MM.1S (cell line): ENCODE measurements around the gene KRT17.
"Not testable (repeated sequence)": the region's sequence is repeated elsewhere in the genome, so short reads cannot be mapped to it uniquely, and the experiment has no call there.

Experiments
- DNase-seq: peaks from one replicate; pipeline ENCODE4 v3.0.0-alpha.2; 2015
- H2AFZ ChIP-seq: fragments of 300-600 bp; sonication (generic); 2 replicates; pipeline ENCODE4 v1.6.0; 2016; ENCODE audit warnings: antibody characterized with exemption, low read length
- H3F3A ChIP-seq: fragments of 300-600 bp; sonication (generic); 2 replicates; pipeline ENCODE4 v1.6.1; 2016; ENCODE audit warnings: mild to moderate bottlenecking, antibody characterized with exemption, low read length, moderate library complexity, mixed read lengths; ENCODE audit not compliant: insufficient read depth
- H3K27ac ChIP-seq: fragments of 300-600 bp; sonication (generic); 2 replicates; pipeline ENCODE4 v1.5.1; 2016; ENCODE audit warnings: mild to moderate bottlenecking, low read length
- H3K27me3 ChIP-seq: fragments of 300-600 bp; sonication (generic); replicated peaks from 2 replicates; pipeline ENCODE4 v1.6.0; 2016; ENCODE audit warnings: low read length; ENCODE audit not compliant: insufficient read depth
- H3K36me3 ChIP-seq: fragments of 300-600 bp; sonication (generic); replicated peaks from 2 replicates; pipeline ENCODE4 v1.6.1; 2016; ENCODE audit warnings: mild to moderate bottlenecking, low read length, mixed read lengths; ENCODE audit not compliant: insufficient read depth
- H3K4me1 ChIP-seq: fragments of 300-600 bp; sonication (generic); 2 replicates; pipeline ENCODE4 v1.6.1; 2016; ENCODE audit warnings: low read length, mixed read lengths
- H3K4me2 ChIP-seq: fragments of 300-600 bp; sonication (generic); 2 replicates; pipeline ENCODE4 v1.6.0; 2016; ENCODE audit warnings: low read depth, low read length
- H3K4me3 ChIP-seq: fragments of 300-600 bp; sonication (generic); 2 replicates; pipeline ENCODE4 v1.5.1; 2016; ENCODE audit warnings: low read length, mixed read lengths
- H3K79me2 ChIP-seq: fragments of 300-600 bp; sonication (generic); 2 replicates; pipeline ENCODE4 v1.6.1; 2016; ENCODE audit warnings: mixed run types, low read length, mixed read lengths
- H3K9ac ChIP-seq: fragments of 300-600 bp; sonication (generic); 2 replicates; pipeline ENCODE4 v1.6.1; 2016; ENCODE audit warnings: low read length, mixed read lengths
- H3K9me2 ChIP-seq: fragments of 300-600 bp; sonication (generic); replicated peaks from 2 replicates; pipeline ENCODE4 v1.6.1; 2016; ENCODE audit warnings: mild to moderate bottlenecking, low read length, mixed read lengths; ENCODE audit not compliant: insufficient read depth
- H3K9me3 ChIP-seq: fragments of 300-600 bp; sonication (generic); replicated peaks from 2 replicates; pipeline ENCODE4 v1.6.1; 2016; ENCODE audit warnings: mild to moderate bottlenecking, low read length, mixed read lengths; ENCODE audit not compliant: insufficient read depth
- H4K20me1 ChIP-seq: fragments of 300-600 bp; sonication (generic); 2 replicates; pipeline ENCODE4 v1.6.1; 2016; ENCODE audit warnings: mild to moderate bottlenecking, low read length, moderate library complexity, mixed read lengths; ENCODE audit not compliant: insufficient read depth
- EZH2 ChIP-seq: fragments of 300-600 bp; sonication (generic); optimal IDR thresholded peaks from 2 replicates; pipeline ENCODE3; 2017; ENCODE audit warnings: low read depth, mild to moderate bottlenecking, antibody characterized with exemption, low read length, mixed read lengths
- EZH2phosphoT487 ChIP-seq: fragments of 300-600 bp; sonication (generic); IDR thresholded peaks from 2 replicates; pipeline ENCODE4 v1.6.1; 2018; ENCODE audit warnings: antibody characterized with exemption, low read length
- TF ChIP-seq, protein P1 (sequence below): fragments of 300-600 bp; sonication (generic); IDR thresholded peaks from 2 replicates; pipeline ENCODE4 v1.5.1; 2016; ENCODE audit warnings: antibody characterized with exemption, low read length, mixed read lengths

Gene KRT17

DNA sequence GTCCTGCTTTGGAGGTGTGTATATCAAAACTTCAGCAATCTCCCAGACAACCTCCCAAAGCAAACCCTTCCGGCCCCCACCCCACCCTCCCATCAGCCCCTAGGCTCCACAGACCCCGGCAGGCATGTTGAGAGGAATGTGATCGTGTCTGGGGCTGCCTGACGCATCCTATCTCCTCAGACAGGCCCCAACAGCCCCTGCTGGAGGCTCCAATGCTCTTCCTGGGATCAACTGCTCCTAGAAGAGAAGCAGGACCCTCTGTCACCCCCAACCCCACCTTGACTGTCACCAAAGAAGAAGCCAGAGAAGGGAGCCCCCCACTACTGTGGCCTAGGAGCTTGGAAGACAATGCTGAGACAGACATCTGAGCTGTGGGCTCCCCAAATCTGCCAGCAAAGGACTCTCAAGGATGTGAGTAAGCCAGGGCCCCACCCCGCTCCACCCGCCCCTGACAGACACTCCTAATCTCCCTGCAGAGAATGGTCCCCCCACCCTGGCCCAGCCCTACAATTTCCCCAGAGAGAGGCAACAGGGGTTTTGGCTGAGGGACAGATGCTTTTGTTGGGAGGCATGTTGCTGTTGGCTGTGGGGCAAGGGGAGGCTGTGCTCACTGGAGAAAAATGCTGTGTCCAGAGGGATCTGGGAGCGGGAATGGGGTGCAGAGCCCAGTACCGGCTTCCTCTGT lies 36.1 kb downstream of the KRT17 start:
- H2AFZ ChIP-seq: no peak overlapping the region
- H3K79me2 ChIP-seq: no peaks in the 10 kb centered on the region
- H3F3A ChIP-seq: no peaks in the 10 kb centered on the region
- no peak for DNase-seq
- H3K9me2 ChIP-seq: no peaks in the 10 kb centered on the region
- H3K9ac ChIP-seq: no peak overlapping the region
- no peaks in the 10 kb centered on the region for H3K9me3 ChIP-seq
- H3K27me3 ChIP-seq: peaks cover 5% of the 10 kb centered on the region
- TF ChIP-seq, protein P1, sequence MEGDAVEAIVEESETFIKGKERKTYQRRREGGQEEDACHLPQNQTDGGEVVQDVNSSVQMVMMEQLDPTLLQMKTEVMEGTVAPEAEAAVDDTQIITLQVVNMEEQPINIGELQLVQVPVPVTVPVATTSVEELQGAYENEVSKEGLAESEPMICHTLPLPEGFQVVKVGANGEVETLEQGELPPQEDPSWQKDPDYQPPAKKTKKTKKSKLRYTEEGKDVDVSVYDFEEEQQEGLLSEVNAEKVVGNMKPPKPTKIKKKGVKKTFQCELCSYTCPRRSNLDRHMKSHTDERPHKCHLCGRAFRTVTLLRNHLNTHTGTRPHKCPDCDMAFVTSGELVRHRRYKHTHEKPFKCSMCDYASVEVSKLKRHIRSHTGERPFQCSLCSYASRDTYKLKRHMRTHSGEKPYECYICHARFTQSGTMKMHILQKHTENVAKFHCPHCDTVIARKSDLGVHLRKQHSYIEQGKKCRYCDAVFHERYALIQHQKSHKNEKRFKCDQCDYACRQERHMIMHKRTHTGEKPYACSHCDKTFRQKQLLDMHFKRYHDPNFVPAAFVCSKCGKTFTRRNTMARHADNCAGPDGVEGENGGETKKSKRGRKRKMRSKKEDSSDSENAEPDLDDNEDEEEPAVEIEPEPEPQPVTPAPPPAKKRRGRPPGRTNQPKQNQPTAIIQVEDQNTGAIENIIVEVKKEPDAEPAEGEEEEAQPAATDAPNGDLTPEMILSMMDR: no peak
- no peak for TF ChIP-seq EZH2phosphoT487
- no peak for TF ChIP-seq EZH2
- no peak overlapping the region for H3K4me2 ChIP-seq
- no peaks in the 10 kb centered on the region for H3K36me3 ChIP-seq
- no peaks in the 10 kb centered on the region for H4K20me1 ChIP-seq
- H3K4me3 ChIP-seq: no peak overlapping the region
- no peaks in the 10 kb centered on the region for H3K4me1 ChIP-seq
- no peak overlapping the region for H3K27ac ChIP-seq

DNA sequence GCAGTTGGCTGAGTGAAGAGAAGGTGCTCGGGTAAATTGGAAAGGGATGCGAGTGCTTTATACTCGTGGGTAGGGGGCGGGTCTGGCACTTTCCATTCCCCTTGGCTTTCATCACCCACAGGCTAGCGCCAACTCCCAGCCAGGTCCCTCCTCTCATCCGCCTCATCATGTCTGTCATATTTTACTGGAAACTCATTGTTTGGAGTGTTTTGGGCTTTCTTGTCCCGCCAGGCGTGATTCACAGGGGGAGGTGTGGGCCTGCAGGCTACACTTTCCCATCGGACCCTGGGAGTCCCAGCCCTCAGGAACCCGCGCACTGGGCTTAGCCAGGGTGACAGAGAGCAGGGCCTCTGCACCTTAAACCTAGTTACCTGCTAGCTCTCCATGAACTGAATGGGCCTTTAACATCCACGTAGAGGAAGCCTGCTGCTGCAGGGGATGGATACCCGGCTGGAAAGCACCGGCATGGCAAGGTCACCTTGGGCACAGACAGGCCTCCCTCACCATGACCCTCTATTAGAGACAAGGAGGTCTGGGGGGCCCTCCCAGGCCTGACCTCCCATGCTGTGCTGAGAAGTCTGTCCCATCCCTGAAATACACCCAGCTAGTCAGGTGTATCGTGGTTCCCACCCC lies 37.4 kb downstream of the KRT17 start, which contains the start of gene KRT14:
Gene KRT14, minus strand, starts transcription at position 33 of the 633 bp plus-strand sequence. CDS start 61 bp downstream, outside the sequence.
- Histone ChIP-seq H3K79me2 (no peaks in the 10 kb centered on the region), H2AFZ (no peak within 1 kb of the TSS), H3K4me3 (no peak within 1 kb of the TSS), H3K9me3 (no peaks in the 10 kb centered on the region), H4K20me1 (no peaks in the 10 kb centered on the region), H3K27ac (no peak within 1 kb of the TSS), H3K4me1 (no peaks in the 10 kb centered on the region), H3K27me3 (peaks cover 5% of the 10 kb centered on the region), H3K9me2 (no peaks in the 10 kb centered on the region), H3K4me2 (no peak within 1 kb of the TSS), H3K36me3 (no peaks in the 10 kb centered on the region), H3K9ac (no peak within 1 kb of the TSS), H3F3A (no peaks in the 10 kb centered on the region)
- TF ChIP-seq EZH2phosphoT487: no peak
- no peak for DNase-seq

DNA sequence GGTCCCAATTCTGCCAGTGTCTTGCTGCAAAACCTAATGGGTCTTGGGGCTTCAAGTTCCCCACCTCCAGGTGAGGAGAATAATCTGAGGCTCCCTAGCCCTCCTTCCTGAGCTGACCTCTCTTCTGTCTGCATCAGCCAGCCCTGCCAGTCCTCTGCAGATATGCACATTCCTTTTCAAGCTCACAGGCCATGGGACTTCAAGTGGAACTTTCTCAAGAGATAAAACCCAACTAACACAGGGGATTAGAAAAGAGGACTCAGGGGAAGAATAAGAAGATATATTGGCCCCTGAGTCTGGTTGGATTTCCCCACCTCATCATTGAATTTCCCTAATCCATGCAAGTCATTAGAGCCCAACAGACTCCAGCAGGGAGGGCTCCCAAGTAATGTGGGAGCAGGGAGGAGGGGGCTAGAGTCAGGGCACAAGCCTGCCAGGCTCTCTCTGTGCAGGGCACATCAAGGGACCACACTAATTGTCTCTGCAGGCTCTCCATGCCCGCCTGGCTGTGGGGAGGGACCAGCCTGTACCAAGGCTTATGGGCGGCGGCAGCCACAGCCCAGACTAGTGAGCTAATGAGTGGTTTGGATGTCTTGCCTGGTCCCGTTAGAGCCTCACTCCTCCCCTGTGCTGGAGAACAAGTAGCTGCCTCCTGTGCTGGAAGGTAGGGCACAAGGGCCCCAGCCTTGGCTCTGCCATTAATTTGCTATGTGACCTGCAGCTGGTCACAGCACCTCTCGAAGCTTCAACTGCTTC lies 38.9 kb downstream of the KRT17 start:
- no peak for DNase-seq
- peaks cover 8% of the 10 kb centered on the region for H3K27me3 ChIP-seq
- no peaks in the 10 kb centered on the region for H3K36me3 ChIP-seq
- no peak overlapping the region for H3K4me3 ChIP-seq
- no peaks in the 10 kb centered on the region for H3K4me1 ChIP-seq
- no peak overlapping the region for H3K9ac ChIP-seq
- H3K27ac ChIP-seq: no peak overlapping the region
- H3K79me2 ChIP-seq: no peaks in the 10 kb centered on the region
- H3F3A ChIP-seq: no peaks in the 10 kb centered on the region
- H3K4me2 ChIP-seq: no peak overlapping the region
- no peaks in the 10 kb centered on the region for H4K20me1 ChIP-seq
- TF ChIP-seq, protein P1: no peak
- TF ChIP-seq EZH2phosphoT487 (no peak), EZH2 (no peak)
- no peak overlapping the region for H2AFZ ChIP-seq
- no peaks in the 10 kb centered on the region for H3K9me2 ChIP-seq
- no peaks in the 10 kb centered on the region for H3K9me3 ChIP-seq

DNA sequence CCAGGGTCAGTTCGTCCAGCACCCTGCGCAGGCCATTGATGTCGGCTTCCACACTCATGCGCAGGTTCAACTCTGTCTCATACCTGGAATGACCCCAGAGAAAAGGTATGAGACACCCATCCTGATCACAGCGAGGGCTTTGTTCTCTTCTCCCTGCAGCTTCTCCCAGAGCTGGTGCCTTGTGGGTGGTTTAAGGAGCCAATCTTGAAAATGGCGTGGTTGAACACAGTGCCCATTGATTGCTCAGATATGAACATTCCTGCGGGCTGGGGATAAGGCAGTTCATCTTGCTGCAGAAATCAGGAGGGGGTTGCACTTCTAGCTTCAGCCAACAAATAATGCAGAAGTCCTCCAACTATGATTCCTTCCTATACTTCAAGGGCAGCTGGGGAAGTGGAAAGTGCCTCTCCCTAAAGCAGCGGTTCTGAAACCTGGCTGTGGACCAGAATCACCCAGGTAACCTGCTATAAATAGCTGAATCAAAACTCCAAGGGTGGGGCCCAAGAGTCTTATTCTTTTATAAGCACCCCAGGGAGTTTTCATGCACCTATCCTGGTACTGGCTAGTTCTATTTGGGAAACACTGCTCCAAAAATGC lies 39.9 kb downstream of the KRT17 start:
- not testable (repeated sequence) for DNase-seq

More for the DNA sequence above, 39.9 kb downstream of the KRT17 start:
- not testable (repeated sequence) for H3K79me2 ChIP-seq, H3K9me3 ChIP-seq, H3K27me3 ChIP-seq, H2AFZ ChIP-seq, H3K9me2 ChIP-seq, H4K20me1 ChIP-seq, H3K4me2 ChIP-seq, H3K4me1 ChIP-seq, H3K36me3 ChIP-seq, H3K27ac ChIP-seq, H3K4me3 ChIP-seq, H3F3A ChIP-seq, H3K9ac ChIP-seq
